Stimulated activated CD4-positive, alpha-beta T cell treated with anti-CD3 and anti-CD28 coated beads, Interleukin-15, amount 100 ng/mL, for 48 hours (primary cell): Measurements from ENCODE around the gene SLC9A1.

Experiments
- DNase-seq, 2 donors: peaks; one replicate each; pipeline ENCODE4 v3.0.0-alpha.2; 2020; ENCODE audit warnings: low read depth in 2 of 2

SLC9A1 gene

DNA sequence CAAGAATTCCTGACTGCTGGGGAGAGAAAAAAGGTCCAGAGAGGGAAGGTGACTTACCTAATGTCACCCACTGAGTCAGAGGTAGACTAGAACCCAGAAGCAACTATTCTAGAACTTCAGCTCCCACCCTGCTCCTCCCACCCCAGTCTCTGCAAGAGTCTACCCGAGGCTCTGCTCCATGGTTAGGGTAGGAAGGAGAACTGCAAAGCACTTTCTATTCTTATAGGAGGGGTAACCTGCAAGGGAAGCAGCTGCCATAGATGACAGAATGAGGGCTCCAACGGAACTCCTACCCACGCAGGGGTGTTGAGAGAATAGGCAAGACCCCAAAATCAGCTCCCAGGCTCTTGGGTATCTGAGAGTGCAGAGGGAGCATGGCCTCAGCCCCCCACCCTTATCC is 4.3 kb downstream of the SLC9A1 start:
- DNase-seq: no peak

DNA sequence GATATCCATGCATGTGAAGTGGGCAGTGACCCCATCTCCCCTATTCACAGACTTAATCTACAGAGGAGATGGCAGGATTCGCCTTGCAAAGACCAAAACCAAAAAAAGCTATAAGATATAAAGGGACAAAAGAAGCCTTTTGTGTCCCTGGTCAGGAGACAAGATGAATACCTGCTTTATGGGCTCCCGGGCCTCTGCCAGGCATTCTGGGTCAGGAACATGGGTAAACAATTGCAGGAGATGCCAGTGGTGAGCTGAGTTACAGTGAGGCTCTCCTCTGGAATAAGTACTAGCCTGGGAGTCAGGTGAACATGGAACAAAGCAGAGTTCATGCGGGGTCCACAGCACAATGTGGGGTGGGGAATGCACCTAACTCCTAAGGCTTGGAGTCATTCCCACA is 4.7 kb downstream of the SLC9A1 start:
- DNase-seq: no peak

DNA sequence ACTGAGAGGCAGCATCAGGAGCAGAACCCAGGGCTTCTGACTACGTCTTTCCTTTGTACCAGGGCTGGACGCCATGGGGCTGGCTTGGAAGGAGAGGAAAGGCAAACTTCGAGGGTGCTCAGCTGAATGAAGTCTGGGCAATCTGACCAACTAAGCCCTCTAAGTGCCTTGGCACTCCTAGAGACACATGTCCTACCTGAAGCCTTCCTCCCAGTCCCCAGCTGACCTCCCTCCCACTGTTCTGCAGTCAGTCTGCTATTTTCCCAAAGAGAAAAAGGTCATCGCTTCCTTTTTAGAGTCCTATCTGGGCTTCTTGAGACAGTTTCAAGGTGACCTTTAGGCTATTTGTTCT is 5.2 kb downstream of the SLC9A1 start:
- DNase-seq: no peak

DNA sequence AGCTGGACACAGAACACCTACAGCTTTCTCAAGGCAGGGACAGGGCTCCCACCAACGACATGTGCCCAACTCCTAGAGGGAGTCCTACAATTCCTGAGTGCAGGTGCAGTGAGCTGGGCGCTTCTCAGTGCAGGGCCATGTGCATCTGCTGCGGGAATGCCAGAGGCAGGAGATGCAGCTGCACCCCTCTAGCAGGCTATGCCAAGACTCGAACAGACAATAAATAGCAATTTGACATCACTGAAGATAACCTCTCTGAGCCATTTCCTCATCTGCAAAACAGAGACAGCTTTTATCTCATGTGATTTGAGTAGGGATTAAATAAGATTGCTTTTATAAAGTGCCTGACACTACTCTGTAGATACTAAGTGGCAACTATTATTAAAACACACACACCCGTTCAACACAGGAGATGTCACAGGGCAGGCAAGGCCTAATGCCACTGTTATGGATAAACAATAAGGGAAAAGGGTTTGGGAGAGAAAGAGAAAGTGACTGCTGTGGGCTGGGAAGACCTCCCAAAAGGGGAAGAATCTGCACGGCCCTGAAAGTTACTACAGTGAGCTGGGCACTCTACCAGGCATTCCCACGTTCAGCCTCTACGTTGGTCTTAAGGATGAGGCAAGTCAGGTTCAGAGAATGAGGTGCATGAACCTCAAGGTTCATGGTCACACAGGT is 5.7 kb downstream of the SLC9A1 start:
- DNase-seq: no peak

DNA sequence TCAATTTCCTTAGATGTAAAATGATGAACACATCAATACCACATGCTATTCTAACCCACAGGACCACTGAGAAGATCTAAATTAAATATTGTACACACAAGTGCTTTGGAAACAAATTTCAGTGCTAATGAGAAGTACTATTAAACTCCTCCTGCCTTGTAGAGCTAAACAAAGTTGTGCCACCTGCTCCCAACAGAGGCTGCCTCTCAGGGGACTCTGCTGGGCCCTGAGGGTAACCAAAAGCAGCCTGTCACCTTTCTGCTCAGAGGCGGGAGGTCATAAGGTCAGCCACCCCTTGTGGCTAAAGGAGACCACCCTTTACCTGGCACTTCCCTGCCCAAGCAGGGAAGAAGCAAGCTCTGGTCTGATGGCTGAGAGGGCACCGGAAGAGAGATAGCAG is 6.3 kb downstream of the SLC9A1 start:
- no peak for DNase-seq

DNA sequence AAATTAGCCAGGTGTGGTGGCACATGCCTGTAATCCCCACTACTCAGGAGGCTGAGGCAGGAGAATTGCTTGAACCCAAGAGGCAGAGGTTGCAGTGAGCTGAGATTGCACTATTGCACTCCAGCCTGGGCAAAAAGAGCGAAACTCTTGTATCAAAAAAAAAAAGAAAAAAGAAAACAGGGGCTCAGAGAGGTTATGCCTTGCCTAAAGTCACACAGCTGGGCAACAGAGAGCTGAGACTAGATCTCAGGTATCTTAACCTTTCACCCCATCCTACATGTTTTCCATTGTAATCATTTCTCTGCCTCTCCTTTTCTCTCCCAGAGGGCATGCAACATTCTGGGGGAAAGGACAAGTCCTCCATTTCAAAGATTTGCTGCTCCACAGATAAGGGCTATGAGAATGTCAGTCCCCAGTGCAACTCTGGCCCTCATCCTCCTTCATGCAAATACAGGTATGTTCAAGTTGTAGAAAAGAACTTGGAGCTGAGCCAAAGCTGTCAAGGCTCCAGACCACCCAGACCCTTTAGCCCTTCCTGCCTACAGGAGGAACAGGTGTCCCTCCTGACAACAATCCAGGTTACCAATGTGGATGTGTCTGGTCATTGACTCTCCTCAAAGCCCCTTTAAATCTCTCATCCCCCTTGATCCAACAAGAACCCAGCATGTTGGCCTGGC is 6.9 kb downstream of the SLC9A1 start:
- DNase-seq: no peak

DNA sequence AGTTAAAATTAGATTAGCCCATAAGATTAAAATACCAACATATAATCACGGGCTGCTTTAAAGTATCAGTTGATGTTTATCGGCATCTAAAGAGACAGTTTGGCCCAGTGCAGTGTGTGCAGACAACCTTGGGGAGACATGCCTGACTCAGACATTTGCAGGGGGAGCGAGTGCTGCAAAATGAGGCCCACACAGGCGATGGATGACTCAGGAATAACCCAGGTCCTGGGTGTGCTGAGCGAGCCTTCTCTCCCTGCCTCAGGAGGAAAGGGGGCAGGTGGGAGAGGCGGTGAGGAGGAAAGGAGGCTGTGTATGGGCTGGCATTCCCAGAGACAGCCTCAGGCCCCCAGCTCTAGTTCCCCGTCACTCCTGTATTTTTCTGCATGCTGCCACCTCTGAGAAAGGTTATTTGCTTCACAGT is 9.0 kb downstream of the SLC9A1 start:
- no peak for DNase-seq

DNA sequence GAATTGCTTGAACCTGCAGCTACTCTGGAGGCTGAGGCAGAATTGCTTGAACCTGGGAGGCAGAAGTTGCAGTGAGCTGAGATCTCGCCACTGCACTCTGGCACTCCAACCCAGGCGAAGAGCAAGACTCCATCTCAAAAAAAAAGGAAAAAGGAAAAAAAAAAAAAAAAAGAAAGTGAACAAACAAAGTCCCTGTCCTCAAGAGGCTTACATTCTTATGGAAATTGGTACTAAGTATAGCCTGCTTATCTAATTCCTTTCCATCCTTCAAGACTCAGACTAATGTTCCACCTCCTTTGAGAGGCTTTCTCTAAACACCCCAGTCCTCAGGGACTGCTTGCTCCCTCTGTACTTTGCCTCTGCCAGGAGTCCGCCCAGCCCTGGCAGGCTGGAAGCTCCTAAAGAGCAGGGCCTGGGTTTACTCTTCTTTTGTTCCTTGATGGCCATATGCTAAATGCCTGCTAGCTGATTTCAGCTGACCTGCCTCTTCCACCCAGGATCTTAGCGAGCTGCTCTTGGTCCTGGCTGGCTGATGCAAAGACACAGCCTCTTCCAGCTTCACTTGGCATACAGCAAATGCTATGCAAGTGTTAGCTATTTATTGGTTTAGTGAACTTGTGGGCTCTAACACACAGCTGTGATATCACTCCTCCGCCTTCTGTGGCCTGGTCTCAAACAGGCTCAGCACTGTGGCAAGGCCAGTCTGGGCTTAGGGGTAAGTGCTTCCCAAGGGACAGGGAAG is 9.8 kb downstream of the SLC9A1 start:
- no peak for DNase-seq

DNA sequence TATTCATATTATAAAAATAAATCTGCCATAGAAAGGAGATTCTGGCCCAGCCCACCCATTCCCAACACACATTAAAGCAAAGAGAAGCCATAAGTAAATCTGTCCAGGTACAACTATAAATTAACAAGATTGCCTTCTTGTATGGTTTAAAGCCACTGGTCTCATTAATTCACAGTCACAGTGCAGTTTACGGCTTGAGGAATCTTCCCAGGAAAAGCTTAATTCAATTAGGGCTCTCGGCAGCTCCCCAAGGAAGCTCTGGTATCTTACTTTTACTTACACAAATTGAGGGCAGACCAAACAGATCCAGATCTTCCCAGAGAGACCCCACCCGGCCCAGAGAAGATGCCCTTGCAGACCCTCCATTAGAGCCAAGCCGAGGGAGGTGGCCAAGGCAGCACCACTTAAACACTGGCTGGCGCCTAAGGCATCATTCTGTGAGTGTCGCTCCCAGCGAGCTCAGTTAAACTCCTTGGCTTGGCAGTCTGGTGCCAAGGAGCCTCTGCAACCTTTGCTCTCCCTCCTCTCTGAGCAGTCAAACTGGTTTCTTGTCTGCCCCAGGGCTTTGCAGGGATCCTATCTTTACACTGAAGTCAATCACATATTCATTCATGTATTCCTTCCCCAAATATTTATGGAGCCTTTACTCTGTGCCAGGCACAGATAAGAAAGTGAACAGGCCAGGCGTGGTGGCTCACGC is 10.7 kb downstream of the SLC9A1 start:
- no peak for DNase-seq

DNA sequence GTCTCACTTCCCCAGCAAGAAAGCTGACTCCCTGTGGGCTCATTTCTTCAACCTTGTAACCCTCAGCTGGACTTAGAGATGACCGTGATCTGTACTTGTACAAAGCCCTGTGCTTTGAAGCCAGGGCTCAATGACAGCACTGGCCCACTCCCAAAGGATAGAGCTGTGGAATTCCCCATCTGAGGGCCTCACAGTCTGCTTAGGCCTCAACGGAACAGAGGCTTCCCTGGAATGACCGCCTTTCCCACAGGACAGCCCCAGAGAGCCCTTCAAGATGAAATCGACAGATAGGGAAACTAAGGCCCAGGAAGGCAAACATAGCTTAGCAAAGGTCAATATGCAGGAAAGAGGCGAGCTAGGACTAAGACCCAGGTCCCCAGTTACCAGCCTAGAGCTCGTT is 11.5 kb downstream of the SLC9A1 start:
- no peak for DNase-seq

DNA sequence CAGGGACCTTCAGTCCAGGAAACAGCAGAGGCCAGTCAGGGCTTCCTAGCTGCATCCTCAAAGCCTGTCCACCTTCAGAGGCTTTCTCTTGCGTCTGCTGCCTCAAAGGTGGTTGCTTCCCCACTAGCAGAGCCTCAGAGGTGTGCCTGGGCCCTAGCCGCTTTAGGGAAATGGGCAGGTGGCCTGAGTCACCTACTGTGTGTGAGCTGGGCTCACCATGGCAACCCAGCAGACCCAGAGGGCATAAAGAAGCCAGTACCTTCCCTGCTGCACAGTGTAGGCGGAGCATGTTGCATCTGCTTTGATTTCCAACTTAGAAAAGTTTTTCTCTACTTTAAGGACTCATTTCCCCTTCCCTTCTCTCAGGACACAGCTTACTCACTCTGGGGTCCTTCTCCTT is 12.5 kb downstream of the SLC9A1 start:
- peak in 1 of 2 donors; percentile 16 for DNase-seq

DNA sequence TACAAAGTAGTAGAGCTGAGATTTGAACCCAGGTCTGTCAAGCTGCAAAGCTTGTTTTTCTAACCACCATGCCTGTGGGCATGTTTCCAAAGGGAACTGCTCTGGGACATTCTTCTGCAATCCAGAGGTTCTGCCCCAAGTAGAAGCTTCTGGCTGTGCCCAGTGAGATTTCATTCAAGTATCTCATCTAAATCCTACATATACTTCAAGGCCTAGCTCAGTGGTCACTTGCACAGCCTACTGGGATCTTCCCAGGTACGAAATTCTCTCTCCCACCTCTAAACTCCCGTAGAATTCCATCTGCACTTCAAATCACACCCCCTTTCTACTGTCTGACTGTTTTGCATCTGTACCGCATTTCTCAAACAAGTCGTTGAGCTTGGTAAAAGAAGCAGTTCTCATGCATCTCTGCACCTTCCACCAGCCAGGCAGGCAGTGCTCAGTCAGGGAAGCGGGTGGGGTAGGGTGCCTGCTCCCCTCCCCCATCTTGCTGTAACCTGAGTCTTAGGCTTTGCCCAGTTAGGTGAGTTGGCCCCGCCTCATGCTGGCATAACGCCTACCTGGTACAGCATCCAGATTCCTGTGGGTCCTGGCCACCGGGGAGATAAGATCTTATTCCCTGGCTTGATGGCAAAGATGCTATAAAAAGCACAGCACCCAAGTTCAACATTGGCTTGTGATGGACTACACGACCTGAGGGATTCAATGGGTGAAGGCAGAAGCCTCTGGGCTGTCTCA is 13.5 kb downstream of the SLC9A1 start:
- DNase-seq: no peak

DNA sequence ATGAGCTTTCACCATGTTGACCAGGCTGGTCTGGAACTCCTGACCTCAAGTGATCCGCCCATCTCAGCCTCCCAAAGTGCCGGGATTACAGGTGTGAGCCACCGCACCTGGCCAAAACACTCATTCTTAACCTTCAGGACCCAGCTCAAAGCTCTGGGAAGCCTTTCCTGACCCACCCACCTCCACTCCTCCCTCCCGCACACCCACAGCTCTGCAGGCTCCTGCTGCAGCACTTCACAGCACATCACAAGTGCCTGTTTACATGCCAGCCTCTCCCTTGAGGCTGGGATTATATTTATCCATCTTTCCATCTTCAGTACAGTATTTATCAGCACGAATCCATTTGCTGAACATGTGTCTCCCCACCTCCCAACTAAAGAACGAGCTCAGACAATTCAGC is 14.9 kb downstream of the SLC9A1 start:
- DNase-seq: no peak

DNA sequence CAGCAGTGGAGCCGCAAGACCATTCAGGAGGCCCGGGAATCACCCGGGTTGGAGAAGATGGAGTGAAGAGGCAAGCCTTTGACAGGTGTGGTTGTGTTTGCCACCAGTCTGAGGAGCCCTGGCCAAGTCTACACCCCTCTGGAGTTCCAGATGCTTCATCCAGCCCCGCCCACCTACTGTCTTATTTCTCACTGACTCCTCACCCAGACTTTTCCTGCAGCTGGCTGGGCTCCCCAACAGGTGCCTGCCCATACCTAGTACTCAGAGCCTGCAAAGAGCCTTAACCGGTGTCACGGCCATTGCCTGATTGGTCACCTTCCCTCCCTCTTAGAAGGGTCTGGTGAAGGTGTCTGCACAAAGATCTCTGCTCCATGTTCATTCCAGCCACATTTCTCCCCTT is 16.0 kb downstream of the SLC9A1 start:
- DNase-seq: no peak

DNA sequence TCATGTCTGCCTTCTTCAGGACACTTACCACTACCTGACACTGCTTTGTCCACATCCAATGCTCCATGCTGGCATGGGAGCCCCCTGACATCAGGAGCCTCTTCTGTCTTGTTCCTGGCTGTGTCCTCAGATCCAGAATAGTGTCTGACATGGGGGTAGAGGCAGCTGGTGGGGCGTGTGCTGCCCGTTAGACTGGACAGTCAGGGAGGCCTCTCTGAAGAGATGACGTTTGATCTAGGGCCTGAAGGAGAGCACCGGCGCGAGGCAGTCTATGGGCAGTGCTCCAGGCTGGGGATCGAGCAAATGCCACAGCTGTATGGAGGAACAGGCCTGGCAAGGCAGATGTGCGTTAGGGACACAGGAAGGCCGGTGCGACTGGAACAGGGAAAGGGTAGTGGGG is 16.6 kb downstream of the SLC9A1 start:
- no peak for DNase-seq

DNA sequence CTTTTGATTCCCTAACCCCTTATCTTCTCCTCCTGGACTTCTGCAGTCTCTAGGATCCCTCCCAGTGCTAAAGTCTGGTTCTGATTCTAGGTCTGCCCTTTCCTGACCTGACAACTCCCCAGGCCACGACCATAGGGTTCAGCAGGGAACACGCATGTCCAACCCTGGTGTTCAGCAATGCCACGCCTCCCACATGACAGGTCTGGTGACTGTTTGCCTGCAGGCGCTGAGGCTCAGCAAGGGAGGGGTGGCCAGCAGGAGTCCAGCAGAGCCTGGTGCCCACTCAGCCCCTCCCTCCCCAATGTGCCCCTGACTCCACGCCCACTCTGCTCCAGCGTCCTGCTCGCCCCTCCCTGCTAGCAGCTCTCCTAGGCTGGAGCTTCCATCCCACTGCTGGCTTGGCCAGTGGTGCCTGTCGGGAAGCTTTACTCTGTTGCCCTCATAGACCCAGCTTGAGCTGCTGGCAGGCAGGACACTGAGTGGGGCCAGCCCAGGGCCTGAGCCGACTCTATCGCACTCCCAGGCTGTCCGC is 17.3 kb downstream of the SLC9A1 start:
- DNase-seq: no peak

DNA sequence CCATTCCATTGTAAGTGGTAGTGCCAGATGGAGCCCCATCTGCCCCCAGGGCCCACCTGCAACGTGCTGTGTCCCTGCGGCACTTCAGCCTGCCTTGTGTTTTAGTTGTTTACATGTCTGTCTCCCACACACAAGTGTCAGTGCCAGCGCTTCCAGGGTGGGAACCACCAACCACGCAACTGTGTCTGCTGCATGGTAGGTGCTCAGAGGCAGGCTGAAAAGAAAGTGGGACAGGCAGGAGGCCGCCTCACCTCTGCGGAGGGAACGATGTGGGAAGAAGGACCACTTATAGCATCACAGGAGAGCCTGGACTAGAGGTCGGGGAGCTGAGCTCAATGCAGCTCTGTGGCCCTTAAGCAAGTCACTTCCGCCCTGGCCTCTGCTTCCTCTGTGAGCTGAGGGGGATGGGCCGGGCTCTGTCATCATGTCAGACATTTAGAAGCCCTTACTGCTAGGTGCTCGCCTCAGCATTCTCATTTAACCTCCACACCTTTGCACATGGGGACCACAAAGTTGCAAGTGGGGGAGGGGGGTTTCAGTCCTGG is 17.9 kb downstream of the SLC9A1 start:
- DNase-seq: peak; percentile 70 to 79

DNA sequence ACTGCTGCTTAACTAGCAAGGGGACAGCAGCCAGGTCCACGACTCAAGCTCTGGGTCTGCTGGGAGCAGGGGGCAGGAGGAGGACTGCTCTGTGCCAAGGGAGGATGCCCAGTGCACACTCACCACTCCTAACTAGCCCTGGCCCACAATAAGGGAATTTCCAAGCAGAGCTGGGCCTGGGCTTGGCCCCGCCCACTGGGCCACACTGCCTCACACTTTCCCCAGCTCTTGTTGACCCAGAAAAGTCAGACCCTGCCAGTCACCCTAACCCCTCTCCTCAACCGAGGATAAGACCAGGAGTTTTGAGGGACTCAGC is 18.7 kb downstream of the SLC9A1 start:
- no peak for DNase-seq

DNA sequence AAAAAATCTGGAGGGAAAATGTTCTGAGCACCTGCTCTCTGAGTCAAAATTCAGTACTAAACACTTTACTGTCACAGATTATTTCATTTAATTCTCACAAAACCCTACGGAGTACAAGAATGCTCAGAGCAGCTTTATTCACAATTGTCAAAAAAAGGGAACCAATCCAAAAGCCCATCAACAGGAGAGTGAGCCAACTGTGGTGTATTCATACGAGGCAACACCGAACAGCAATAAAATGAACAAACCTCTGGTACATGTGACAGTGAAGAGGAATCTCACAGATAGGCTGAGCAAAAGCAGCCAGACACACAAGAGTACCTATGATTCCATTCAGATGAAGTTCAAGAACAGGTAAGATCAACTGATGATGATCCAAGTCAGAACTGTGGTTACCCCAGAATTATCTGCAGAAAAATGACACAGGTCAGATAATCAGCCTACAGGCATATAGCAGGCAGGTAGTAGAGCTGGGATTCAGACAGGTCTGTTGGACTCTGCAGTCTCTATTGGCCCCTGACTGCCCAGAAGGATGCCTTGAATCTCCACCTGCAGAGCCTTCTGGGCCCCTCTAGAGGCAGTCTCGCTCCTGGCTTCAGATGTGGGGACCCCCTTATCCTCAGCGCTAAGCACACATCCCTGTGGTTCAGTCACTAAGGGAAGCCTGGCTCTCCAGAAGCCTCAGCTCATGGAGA is 19.2 kb downstream of the SLC9A1 start:
- DNase-seq: no peak

DNA sequence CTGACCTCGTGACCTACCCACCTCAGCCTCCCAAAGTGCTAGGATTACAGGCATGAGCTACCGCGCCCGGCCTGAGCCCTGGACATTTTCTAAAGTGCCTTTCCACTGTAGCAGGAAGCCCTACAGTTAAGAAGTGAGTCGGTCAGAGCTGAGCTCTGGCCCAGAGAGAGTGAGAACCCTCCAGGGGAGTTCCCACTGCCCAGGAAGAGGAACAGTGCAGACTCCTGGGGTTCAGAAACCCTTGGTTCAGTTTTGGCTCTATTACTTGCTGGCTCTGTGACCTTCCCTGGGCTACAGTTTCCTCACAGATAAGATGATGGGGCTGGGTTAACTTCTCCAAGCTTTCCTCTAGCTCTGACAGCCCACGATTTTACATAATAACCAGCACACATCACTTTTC is 20.9 kb downstream of the SLC9A1 start:
- no peak for DNase-seq

DNA sequence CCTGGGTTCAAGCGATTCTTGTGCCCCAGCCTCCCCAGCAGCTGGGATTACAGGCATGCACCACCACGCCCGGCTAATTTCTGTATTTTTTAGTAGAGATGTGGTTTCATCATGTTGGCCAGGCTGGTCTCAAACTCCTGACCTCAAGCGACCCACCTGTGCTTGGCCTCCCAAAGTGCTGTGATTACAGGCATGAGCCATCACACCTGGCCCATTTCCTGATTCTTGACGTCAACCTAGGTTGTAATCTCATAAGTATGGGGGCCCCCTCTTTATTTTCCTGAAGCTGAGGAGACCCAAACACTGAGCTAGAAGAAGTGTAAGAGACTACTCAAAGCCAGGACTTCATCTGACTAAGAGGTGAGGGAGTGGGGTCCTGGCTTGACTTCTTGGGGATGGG is 21.8 kb downstream of the SLC9A1 start:
- no peak for DNase-seq
